Duodenal mucosa (tissue), 2 donors: ENCODE results near the gene ADORA2A.

Source experiments
- H3K27ac ChIP-seq: one replicate; pipeline ENCODE4 v1.7.0; 2013; ENCODE audit warnings: low read depth, low read length
- H3K27me3 ChIP-seq, 2 donors: one replicate each; pipeline ENCODE4 v1.7.0; 2013; ENCODE audit warnings: low read length in 2 of 2, control low read depth in 1 of 2; ENCODE audit not compliant: insufficient read depth in 2 of 2, control insufficient read depth in 1 of 2
- H3K36me3 ChIP-seq, 2 donors: one replicate each; pipeline ENCODE4 v1.7.0; 2013; ENCODE audit warnings: low read length in 2 of 2, control low read depth in 1 of 2; ENCODE audit not compliant: insufficient read depth in 2 of 2, control insufficient read depth in 1 of 2
- H3K4me1 ChIP-seq, 2 donors: one replicate each; pipeline ENCODE4 v1.7.0; 2013; ENCODE audit warnings: low read length in 2 of 2, control low read depth in 1 of 2; ENCODE audit not compliant: insufficient read depth in 2 of 2, control insufficient read depth in 1 of 2
- H3K4me3 ChIP-seq, 2 donors: one replicate each; pipeline ENCODE4 v1.7.0; 2013; ENCODE audit warnings: low read length in 2 of 2, low read depth in 1 of 2
- H3K9ac ChIP-seq, 2 donors: one replicate each; pipeline ENCODE4 v1.7.0; 2013; ENCODE audit warnings: low read length in 2 of 2, low read depth in 1 of 2
- H3K9me3 ChIP-seq, 2 donors: one replicate each; pipeline ENCODE4 v1.7.0; 2013; ENCODE audit warnings: low read length in 2 of 2, control low read depth in 1 of 2; ENCODE audit not compliant: control insufficient read depth in 1 of 2

The ADORA2A gene

GRCh38 chr22:24424001-24424900, 3.1 kb upstream of the ADORA2A start:
- Histone ChIP-seq H3K27me3 (peaks cover 6 to 30% of the 10 kb centered on the region in 2 donors), H3K9ac (no peak overlapping the region), H3K27ac (no peak overlapping the region), H3K9me3 (no peaks in the 10 kb centered on the region), H3K36me3 (no peaks in the 10 kb centered on the region), H3K4me3 (peak overlapping the region; percentile 63 to 65), H3K4me1 (peaks cover 6 to 32% of the 10 kb centered on the region in 2 donors)

- H3K4me1 ChIP-seq, result peaks cover 9 to 41% of the 10 kb centered on the region in 2 donors
- H3K9ac ChIP-seq, result no peak overlapping the region
- no peak overlapping the region for H3K4me3 ChIP-seq
- H3K9me3 ChIP-seq, result no peaks in the 10 kb centered on the region
- peak overlapping the region; percentile 32 for H3K27ac ChIP-seq
- no peaks in the 10 kb centered on the region for H3K36me3 ChIP-seq
- H3K27me3 ChIP-seq, result peaks cover 6 to 30% of the 10 kb centered on the region in 2 donors
Measured at GRCh38 chr22:24424901-24425775, 2.3 kb upstream of the ADORA2A start.

GRCh38 chr22:24426436-24426835, 963 bp upstream of the ADORA2A start:
- Histone ChIP-seq H3K9ac (peak overlapping the region in 1 of 2 donors; percentile 33), H3K27me3 (peaks cover 6 to 23% of the 10 kb centered on the region in 2 donors), H3K4me3 (no peak overlapping the region), H3K27ac (peak overlapping the region; percentile 10), H3K36me3 (no peaks in the 10 kb centered on the region), H3K9me3 (no peaks in the 10 kb centered on the region), H3K4me1 (peaks cover 10 to 43% of the 10 kb centered on the region in 2 donors)

- Histone ChIP-seq H3K27ac (peak overlapping the region; percentile 58), H3K9me3 (no peaks in the 10 kb centered on the region), H3K9ac (peak overlapping the region in 1 of 2 donors; percentile 33), H3K27me3 (peaks cover 6 to 18% of the 10 kb centered on the region in 2 donors), H3K36me3 (no peaks in the 10 kb centered on the region), H3K4me1 (peaks cover 13 to 48% of the 10 kb centered on the region in 2 donors), H3K4me3 (peak overlapping the region in 1 of 2 donors; percentile 44)
Measured at GRCh38 chr22:24426851-24427499, 424 bp upstream of the ADORA2A start.

GRCh38 chr22:24428751-24429410, 1.5 kb downstream of the ADORA2A start:
- Histone ChIP-seq H3K27me3 (peaks cover 0 to 18% of the 10 kb centered on the region in 2 donors), H3K9ac (peak overlapping the region; percentile 0 to 38), H3K36me3 (peaks cover 0 to 4% of the 10 kb centered on the region in 2 donors), H3K9me3 (no peaks in the 10 kb centered on the region), H3K4me3 (peak overlapping the region; percentile 29 to 44), H3K27ac (no peak overlapping the region), H3K4me1 (peaks cover 31 to 67% of the 10 kb centered on the region in 2 donors)

GRCh38 chr22:24429411-24430365, 2.3 kb downstream of the ADORA2A start:
- Histone ChIP-seq H3K4me1 (peaks cover 32 to 71% of the 10 kb centered on the region in 2 donors), H3K9me3 (no peaks in the 10 kb centered on the region), H3K9ac (no peak overlapping the region), H3K36me3 (peaks cover 0 to 4% of the 10 kb centered on the region in 2 donors), H3K27ac (no peak overlapping the region), H3K27me3 (peaks cover 0 to 13% of the 10 kb centered on the region in 2 donors), H3K4me3 (peak overlapping the region; percentile 4 to 29)

GRCh38 chr22:24430431-24431308, 3.3 kb downstream of the ADORA2A start:
- Histone ChIP-seq H3K9ac (no peak overlapping the region), H3K27me3 (peaks cover 0 to 8% of the 10 kb centered on the region in 2 donors), H3K27ac (no peak overlapping the region), H3K4me3 (no peak overlapping the region), H3K9me3 (no peaks in the 10 kb centered on the region), H3K36me3 (peaks cover 0 to 4% of the 10 kb centered on the region in 2 donors), H3K4me1 (peaks cover 41 to 75% of the 10 kb centered on the region in 2 donors)

- H3K9me3 ChIP-seq, result no peaks in the 10 kb centered on the region
- no peak overlapping the region for H3K4me3 ChIP-seq
- H3K27me3 ChIP-seq, result no peaks in the 10 kb centered on the region
- no peak overlapping the region for H3K9ac ChIP-seq
- H3K36me3 ChIP-seq, result peaks cover 0 to 4% of the 10 kb centered on the region in 2 donors
- peaks cover 45 to 72% of the 10 kb centered on the region in 2 donors for H3K4me1 ChIP-seq
- no peak overlapping the region for H3K27ac ChIP-seq
Measured at GRCh38 chr22:24431309-24432034, 4.1 kb downstream of the ADORA2A start.
